ENCODE results near the gene ATG2B. TPM values are rescaled to one million over a fixed set of nuclear protein-coding genes. Genes with fewer than 3 reads are reported as not detected.

Gene ATG2B
- total and polyA plus RNA-seq, 9 of the 15 experiments (the other 6 are each of a cell fraction or from before 2014, with no cell fraction given) = 0.83 to 12.9 (median 8.7) TPM

- no peak overlapping the region for H2AFZ ChIP-seq (ENCODE audit: low read depth, low read length)
- CTCF ChIA-PET (ENCODE audit: low intra/inter-chr PET ratio) = no interaction called here
- no peaks in the 10 kb centered on the region for H4K20me1 ChIP-seq (replicated peaks; ENCODE audit: control insufficient read depth, insufficient read depth, low read length)
- ATAC-seq = no peak
- no peak overlapping the region for H3K4me2 ChIP-seq (ENCODE audit: insufficient read depth, low read length)
- H3K9me1 ChIP-seq (ENCODE audit: control insufficient read depth, insufficient read depth, low read length) = no peaks in the 10 kb centered on the region
- H3K79me2 ChIP-seq (ENCODE audit: control insufficient read depth, insufficient read depth, low read length) = no peaks in the 10 kb centered on the region
- 0% methylated on average over 5 of the region's 5 CpGs for WGBS (ENCODE audit: insufficient coverage, low coverage, missing lambda C conversion rate)
- H3K4me1 ChIP-seq (replicated peaks in 1 of 2; ENCODE audit: control insufficient read depth in 2 of 2, insufficient read depth in 2 of 2, low read length in 2 of 2) = peaks cover 0 to 4% of the 10 kb centered on the region in 2 experiments; a peak in 2 of 5 replicates
- TF ChIP-seq MED1 (CRISPR knock-in tag; IDR thresholded peaks at IDR 0.05; ENCODE audit: borderline replicate concordance) (no peak), NFE2 (IDR thresholded peaks at IDR 0.05; ENCODE audit: low read depth) (no peak), ARID4B (CRISPR knock-in tag; IDR thresholded peaks at IDR 0.05) (no peak), MITF (IDR thresholded peaks at IDR 0.05) (no peak), FIP1L1 (IDR thresholded peaks at IDR 0.05; ENCODE audit: low read depth, low read length, poor library complexity, severe bottlenecking) (no peak), FOXJ3 (CRISPR knock-in tag; IDR thresholded peaks at IDR 0.05) (no peak), NCOA2 (IDR thresholded peaks at IDR 0.05; ENCODE audit: partially characterized antibody in 2 of 2) (no peak), MECOM (CRISPR knock-in tag; IDR thresholded peaks at IDR 0.05) (no peak), FOSL1 (tag; conservative IDR thresholded peaks at IDR 0.05) (no peak), POLR3A (IDR thresholded peaks at IDR 0.05; ENCODE audit: borderline replicate concordance, extremely low read depth, insufficient read depth, insufficient read length) (no peak), IFI16 (CRISPR knock-in tag; IDR thresholded peaks at IDR 0.05) (no peak), BRF2 (IDR thresholded peaks at IDR 0.05; ENCODE audit: borderline replicate concordance, insufficient read depth, insufficient read length) (no peak)
- no peak overlapping the region for H3K9ac ChIP-seq (ENCODE audit: insufficient read depth in 1 of 2, low read depth in 2 of 2, low read length in 2 of 2)
- in situ Hi-C loops (cut with MboI) (loop anchor here (10.0 to 25.0 kb wide), 2 partner anchors 146 to 699 kb away; no protein-coding TSS in a partner anchor), intact Hi-C loops (cut with micrococcal nuclease) (no loop called here)
- no peak for DNase-seq (ENCODE audit: extremely low read depth in 1 of 4, low spot score in 3 of 4)
- BruUV-seq (replicated peaks) = no TSS peak
- H3K4me3 ChIP-seq = no peak overlapping the region
- H3K36me3 ChIP-seq (ENCODE audit: control insufficient read depth, insufficient read depth, low read length) = no peaks in the 10 kb centered on the region
- peaks cover 11 to 25% of the 10 kb centered on the region in 2 experiments; a peak in 4 of 5 replicates for H3K27me3 ChIP-seq (ENCODE audit: control insufficient read depth in 2 of 2, insufficient read depth in 2 of 2, low read length in 2 of 2)
- H3K9me3 ChIP-seq (replicated peaks; ENCODE audit: control insufficient read depth, insufficient read depth, low read depth, low read length) = no peaks in the 10 kb centered on the region
- POLR2A ChIA-PET = interaction anchor here (0.6 kb wide), 1 partner anchor 8 kb away, joined by 6 read pairs; no protein-coding TSS in a partner anchor
- FAIRE-seq = no peak
- no peak overlapping the region for H3K27ac ChIP-seq (ENCODE audit: extremely low read depth, low read depth, low read length)
Observed at GRCh38 chr14:96261053-96261452, 102.1 kb downstream of the ATG2B start.
